GM18505 (cell line): ENCODE results near the gene TRIO.

Experiments
- ATAC-seq: cut with Tn5 transposase; IDR thresholded peaks from one replicate; pipeline ENCODE4 v1.9.1; 2021; ENCODE audit not compliant: unreplicated experiment
- POLR2A ChIP-seq: IDR thresholded peaks from 4 replicates; pipeline ENCODE4 v1.6.1; 2011; ENCODE audit warnings: borderline replicate concordance; ENCODE audit not compliant: insufficient read depth, insufficient read length; ENCODE audit errors: extremely low read depth

TRIO gene

GRCh38 chr5:14283139-14283538 lies 140.0 kb downstream of the TRIO start:
- no peak for ATAC-seq
- TF ChIP-seq POLR2A: no peak

- no peak for ATAC-seq
Measured at GRCh38 chr5:14284392-14285148, 141.4 kb downstream of the TRIO start.

GRCh38 chr5:14286007-14286406 lies 142.9 kb downstream of the TRIO start:
- no peak for TF ChIP-seq POLR2A
- no peak for ATAC-seq

More at GRCh38 chr5:14284392-14285148, 141.4 kb downstream of the TRIO start:
- TF ChIP-seq POLR2A: no peak

GRCh38 chr5:14286574-14287421 lies 143.7 kb downstream of the TRIO start:
- ATAC-seq: peak; percentile 95
- TF ChIP-seq POLR2A: no peak

- no peak for ATAC-seq
- TF ChIP-seq POLR2A: no peak
Measured at GRCh38 chr5:14292766-14293658, 149.9 kb downstream of the TRIO start.

- ATAC-seq: no peak
- no peak for TF ChIP-seq POLR2A
Measured at GRCh38 chr5:14295610-14296009, 152.5 kb downstream of the TRIO start.

GRCh38 chr5:14296533-14297331 lies 153.6 kb downstream of the TRIO start:
- TF ChIP-seq POLR2A: no peak

GRCh38 chr5:14297697-14298096 lies 154.6 kb downstream of the TRIO start:
- TF ChIP-seq POLR2A: no peak

More at GRCh38 chr5:14296533-14297331, 153.6 kb downstream of the TRIO start:
- ATAC-seq: no peak

GRCh38 chr5:14298126-14298847 lies 155.1 kb downstream of the TRIO start:
- no peak for TF ChIP-seq POLR2A
- no peak for ATAC-seq

More at GRCh38 chr5:14297697-14298096, 154.6 kb downstream of the TRIO start:
- no peak for ATAC-seq

- TF ChIP-seq POLR2A: no peak
- no peak for ATAC-seq
Measured at GRCh38 chr5:14299666-14300065, 156.5 kb downstream of the TRIO start.

GRCh38 chr5:14301186-14301585 lies 158.0 kb downstream of the TRIO start:
- no peak for ATAC-seq
- TF ChIP-seq POLR2A: no peak

- ATAC-seq: no peak
- no peak for TF ChIP-seq POLR2A
Measured at GRCh38 chr5:14302330-14302729, 159.2 kb downstream of the TRIO start.
